22Rv1 (cell line): ENCODE results near the gene PPP1R3E.

ENCODE experiments used
- H3K27ac ChIP-seq: fragments of 450-650 bp; 2 replicates; pipeline ENCODE4 v1.5.1; 2017
- CTCF ChIP-seq: fragments of 450-650 bp; IDR thresholded peaks from 2 replicates; pipeline ENCODE4 v1.5.1; 2017; ENCODE audit warnings: mild to moderate bottlenecking
- ZFX ChIP-seq: fragments of 450-650 bp; IDR thresholded peaks from 2 replicates; pipeline ENCODE4 v1.6.1; 2017; ENCODE audit warnings: antibody characterized with exemption, borderline replicate concordance

The PPP1R3E gene

GRCh38 chr14:23306412-23307145 is 3.9 kb upstream of the PPP1R3E start, which contains the start of gene BCL2L2:
Gene BCL2L2 (plus strand): TSS chr14:23306833. CDS start chr14:23307768, 935 bp downstream.
- peak within 1 kb of the TSS; percentile 94 for H3K27ac ChIP-seq
- TF ChIP-seq ZFX (no peak), CTCF (no peak)

- no peak for TF ChIP-seq ZFX
- TF ChIP-seq CTCF: no peak
- peak overlapping the region; percentile 96 for H3K27ac ChIP-seq
Observed at GRCh38 chr14:23301969-23302289, 730 bp downstream of the PPP1R3E start.

- peak overlapping the region; percentile 96 for H3K27ac ChIP-seq
- TF ChIP-seq ZFX (no peak), CTCF (peak; percentile 95)
Observed at GRCh38 chr14:23301288-23301968, 1.2 kb downstream of the PPP1R3E start.

- peak overlapping the region; percentile 96 for H3K27ac ChIP-seq
- TF ChIP-seq ZFX (no peak), CTCF (no peak)
Observed at GRCh38 chr14:23300687-23301223, 1.9 kb downstream of the PPP1R3E start.

GRCh38 chr14:23299986-23300686 is 2.5 kb downstream of the PPP1R3E start:
- peak; percentile 13; the same call in 1 of the 2 replicates for TF ChIP-seq CTCF
- TF ChIP-seq ZFX: no peak
- H3K27ac ChIP-seq: peak overlapping the region; percentile 96

GRCh38 chr14:23299211-23299957 is 3.3 kb downstream of the PPP1R3E start:
- H3K27ac ChIP-seq: peak overlapping the region; percentile 96
- TF ChIP-seq CTCF (peak; percentile 54), ZFX (no peak)
